ENCODE results near the gene RNASE13.

Gene RNASE13

DNA sequence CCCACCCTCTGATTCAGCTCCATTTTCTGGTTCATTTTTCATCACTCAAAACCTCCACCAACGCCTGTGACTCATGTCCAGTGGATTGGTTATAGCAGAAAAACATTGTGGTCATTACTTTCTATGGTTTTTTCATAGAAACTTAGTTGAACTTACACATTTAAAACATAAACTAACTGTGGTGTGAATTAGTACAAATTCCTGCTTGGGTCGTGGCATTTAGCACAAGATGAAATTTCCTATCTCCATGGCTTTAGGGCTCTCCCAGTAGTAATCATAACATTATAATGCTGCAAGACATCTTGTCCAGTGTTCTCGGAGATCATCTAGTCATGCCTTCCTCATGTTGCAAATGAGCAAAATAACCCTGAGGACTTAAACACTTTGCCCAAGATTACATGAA lies 14.7 kb upstream of the RNASE13 start:
- Histone ChIP-seq H3K27ac (no peak overlapping the region), H3K27me3 (replicated peaks) (no peaks in the 10 kb centered on the region), H3K36me3 (replicated peaks) (no peaks in the 10 kb centered on the region), H3K4me3 (ENCODE audit: low read depth, low read length) (no peak overlapping the region)
- TF ChIP-seq, protein P1, sequence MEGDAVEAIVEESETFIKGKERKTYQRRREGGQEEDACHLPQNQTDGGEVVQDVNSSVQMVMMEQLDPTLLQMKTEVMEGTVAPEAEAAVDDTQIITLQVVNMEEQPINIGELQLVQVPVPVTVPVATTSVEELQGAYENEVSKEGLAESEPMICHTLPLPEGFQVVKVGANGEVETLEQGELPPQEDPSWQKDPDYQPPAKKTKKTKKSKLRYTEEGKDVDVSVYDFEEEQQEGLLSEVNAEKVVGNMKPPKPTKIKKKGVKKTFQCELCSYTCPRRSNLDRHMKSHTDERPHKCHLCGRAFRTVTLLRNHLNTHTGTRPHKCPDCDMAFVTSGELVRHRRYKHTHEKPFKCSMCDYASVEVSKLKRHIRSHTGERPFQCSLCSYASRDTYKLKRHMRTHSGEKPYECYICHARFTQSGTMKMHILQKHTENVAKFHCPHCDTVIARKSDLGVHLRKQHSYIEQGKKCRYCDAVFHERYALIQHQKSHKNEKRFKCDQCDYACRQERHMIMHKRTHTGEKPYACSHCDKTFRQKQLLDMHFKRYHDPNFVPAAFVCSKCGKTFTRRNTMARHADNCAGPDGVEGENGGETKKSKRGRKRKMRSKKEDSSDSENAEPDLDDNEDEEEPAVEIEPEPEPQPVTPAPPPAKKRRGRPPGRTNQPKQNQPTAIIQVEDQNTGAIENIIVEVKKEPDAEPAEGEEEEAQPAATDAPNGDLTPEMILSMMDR (IDR thresholded peaks at IDR 0.05; ENCODE audit: low read depth, low read length, missing control alignments): no peak
- DNase-seq: peak; percentile 44
- in situ Hi-C loops (cut with HindIII; ENCODE audit: low pct_ligation_motif_present, low sequenced_read_pairs): no loop called here

DNA sequence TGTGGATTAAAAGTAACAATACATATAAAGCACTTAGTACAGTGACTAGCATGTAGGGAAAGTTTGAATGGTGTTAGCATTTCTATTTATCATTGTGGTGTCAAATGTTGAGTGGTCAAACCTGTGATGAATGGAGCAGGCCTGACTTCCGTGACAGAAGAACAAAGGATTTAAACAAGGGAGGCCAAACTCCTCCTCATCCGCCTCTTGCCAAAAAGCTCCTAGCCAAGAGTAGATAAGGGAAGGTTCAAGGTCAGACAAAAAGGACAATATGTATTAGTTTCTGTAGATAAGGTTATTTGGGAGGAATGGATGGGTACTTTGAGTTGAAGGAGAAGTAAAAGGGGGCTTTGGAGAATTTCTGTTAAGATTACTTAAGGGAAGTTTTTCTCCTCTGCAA lies 14.0 kb upstream of the RNASE13 start:
- Histone ChIP-seq H3K27ac (no peak overlapping the region), H3K36me3 (replicated peaks) (no peaks in the 10 kb centered on the region), H3K4me3 (ENCODE audit: low read depth, low read length) (no peak overlapping the region), H3K27me3 (replicated peaks) (no peaks in the 10 kb centered on the region)
- in situ Hi-C loops (cut with HindIII; ENCODE audit: low pct_ligation_motif_present, low sequenced_read_pairs): no loop called here
- no peak for DNase-seq
- TF ChIP-seq, protein P1 (IDR thresholded peaks at IDR 0.05; ENCODE audit: low read depth, low read length, missing control alignments): no peak

DNA sequence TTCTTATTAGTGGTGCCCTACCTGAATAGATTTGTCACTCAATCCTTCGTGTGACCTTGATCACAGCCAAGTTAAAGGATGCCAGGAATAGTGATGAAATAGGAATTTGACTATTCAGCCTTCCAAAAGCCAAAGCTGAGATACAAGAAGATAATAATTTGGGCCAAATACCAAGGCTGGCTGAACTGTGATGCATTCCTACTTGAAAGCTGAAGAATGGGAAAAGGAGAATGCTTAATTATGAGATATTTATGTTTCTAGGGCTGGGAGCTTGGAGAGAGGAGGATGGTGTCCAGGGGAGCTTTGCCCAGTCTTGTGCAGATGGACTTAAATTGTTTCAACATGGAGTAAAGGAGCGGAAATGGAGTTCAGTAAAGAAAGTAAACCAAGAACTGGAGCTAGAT lies 12.8 kb upstream of the RNASE13 start:
- H3K36me3 ChIP-seq (replicated peaks): no peaks in the 10 kb centered on the region
- TF ChIP-seq, protein P1 (IDR thresholded peaks at IDR 0.05; ENCODE audit: low read depth, low read length, missing control alignments): no peak
- no peak overlapping the region for H3K27ac ChIP-seq
- DNase-seq: no peak
- H3K4me3 ChIP-seq (ENCODE audit: low read depth, low read length): no peak overlapping the region
- in situ Hi-C loops (cut with HindIII; ENCODE audit: low pct_ligation_motif_present, low sequenced_read_pairs): no loop called here
- no peaks in the 10 kb centered on the region for H3K27me3 ChIP-seq (replicated peaks)

DNA sequence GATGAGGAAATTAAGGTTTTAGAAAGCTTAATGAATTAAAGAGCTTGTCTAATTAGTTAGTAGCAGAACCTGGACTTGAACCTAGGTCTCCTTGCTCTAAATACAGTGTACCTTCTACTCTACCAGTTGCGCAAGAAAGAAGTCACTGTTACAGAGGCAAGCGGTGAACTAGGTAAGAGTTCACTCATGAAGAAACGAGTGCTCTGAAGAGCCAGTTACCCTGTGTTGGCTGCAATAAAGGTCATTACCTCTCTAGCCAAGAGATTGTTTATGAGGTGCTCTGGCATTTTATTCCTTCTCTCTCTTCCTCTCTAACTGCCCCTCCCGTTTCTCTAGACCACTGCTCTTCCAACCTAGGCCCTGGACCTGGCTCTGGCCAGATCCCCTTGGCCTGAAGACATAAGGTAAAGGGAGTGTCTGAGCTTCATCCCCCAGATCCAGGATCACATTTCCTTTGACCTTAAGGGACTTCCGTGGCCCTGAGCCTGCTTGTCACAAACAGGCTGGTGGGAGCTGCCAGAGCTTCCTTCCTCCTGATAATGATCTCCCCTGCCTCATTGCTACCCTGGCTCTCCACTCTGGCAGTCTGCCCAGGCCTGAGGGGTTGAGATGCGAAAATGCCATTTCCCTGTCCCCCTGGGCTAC lies 9.5 kb upstream of the RNASE13 start:
- in situ Hi-C loops (cut with HindIII; ENCODE audit: low pct_ligation_motif_present, low sequenced_read_pairs): no loop called here
- H3K4me3 ChIP-seq (ENCODE audit: low read depth, low read length): no peak overlapping the region
- H3K27me3 ChIP-seq (replicated peaks): no peaks in the 10 kb centered on the region
- H3K36me3 ChIP-seq (replicated peaks): no peaks in the 10 kb centered on the region
- H3K27ac ChIP-seq: no peak overlapping the region
- DNase-seq: no peak
- TF ChIP-seq, protein P1 (IDR thresholded peaks at IDR 0.05; ENCODE audit: low read depth, low read length, missing control alignments): no peak

DNA sequence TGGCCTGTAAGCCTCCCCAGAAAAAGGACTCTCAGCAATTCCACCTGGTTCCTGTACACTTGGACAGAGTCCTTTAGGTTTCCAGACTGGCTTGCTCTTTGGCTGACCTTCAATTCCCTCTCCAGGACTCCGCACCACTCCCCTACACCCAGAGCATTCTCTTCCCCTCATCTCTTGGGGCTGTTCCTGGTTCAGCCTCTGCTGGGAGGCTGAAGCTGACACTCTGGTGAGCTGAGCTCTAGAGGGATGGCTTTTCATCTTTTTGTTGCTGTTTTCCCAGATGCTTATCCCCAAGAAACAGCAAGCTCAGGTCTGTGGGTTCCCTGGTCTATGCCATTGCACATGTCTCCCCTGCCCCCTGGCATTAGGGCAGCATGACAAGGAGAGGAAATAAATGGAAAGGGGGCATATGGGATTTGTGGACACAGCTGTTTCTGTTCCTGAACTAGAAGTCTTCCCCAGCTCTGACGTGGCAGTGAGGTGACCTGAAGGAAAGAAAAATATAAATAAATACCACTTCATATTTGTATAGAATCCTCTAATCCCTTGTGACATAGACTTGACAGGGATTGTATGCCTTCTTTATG lies 8.9 kb upstream of the RNASE13 start:
- in situ Hi-C loops (cut with HindIII; ENCODE audit: low pct_ligation_motif_present, low sequenced_read_pairs): no loop called here
- no peak overlapping the region for H3K27ac ChIP-seq
- no peak for DNase-seq
- TF ChIP-seq, protein P1 (IDR thresholded peaks at IDR 0.05; ENCODE audit: low read depth, low read length, missing control alignments): no peak
- H3K4me3 ChIP-seq (ENCODE audit: low read depth, low read length): no peak overlapping the region
- H3K27me3 ChIP-seq (replicated peaks): no peaks in the 10 kb centered on the region
- H3K36me3 ChIP-seq (replicated peaks): no peaks in the 10 kb centered on the region

DNA sequence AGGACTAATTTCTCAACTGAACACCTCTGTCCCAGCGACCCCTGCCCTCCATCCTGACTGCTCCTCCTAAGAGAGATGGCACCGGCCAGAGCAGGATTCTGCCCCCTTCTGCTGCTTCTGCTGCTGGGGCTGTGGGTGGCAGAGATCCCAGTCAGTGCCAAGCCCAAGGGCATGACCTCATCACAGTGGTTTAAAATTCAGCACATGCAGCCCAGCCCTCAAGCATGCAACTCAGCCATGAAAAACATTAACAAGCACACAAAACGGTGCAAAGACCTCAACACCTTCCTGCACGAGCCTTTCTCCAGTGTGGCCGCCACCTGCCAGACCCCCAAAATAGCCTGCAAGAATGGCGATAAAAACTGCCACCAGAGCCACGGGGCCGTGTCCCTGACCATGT lies 8.3 kb upstream of the RNASE13 start:
- Histone ChIP-seq H3K27ac (no peak overlapping the region), H3K36me3 (replicated peaks) (no peaks in the 10 kb centered on the region), H3K4me3 (ENCODE audit: low read depth, low read length) (no peak overlapping the region), H3K27me3 (replicated peaks) (no peaks in the 10 kb centered on the region)
- in situ Hi-C loops (cut with HindIII; ENCODE audit: low pct_ligation_motif_present, low sequenced_read_pairs): no loop called here
- TF ChIP-seq, protein P1 (IDR thresholded peaks at IDR 0.05; ENCODE audit: low read depth, low read length, missing control alignments): no peak
- DNase-seq: no peak

Measured in brain microvascular endothelial cell (primary cell).